Progenitor cell of endocrine pancreas (in vitro differentiated cells): ENCODE results near the gene SRF. TPM values are rescaled to one million over a fixed set of nuclear protein-coding genes. Genes with fewer than 3 reads are reported as not detected.
A peak's percentile ranks its signal among the peaks of the same experiment; 100 is the strongest.

ENCODE experiments used
- DNase-seq: peaks from one replicate; pipeline ENCODE4 v3.0.0; 2021; ENCODE audit warnings: low spot score; ENCODE audit not compliant: unreplicated experiment
- H3K27ac Mint-ChIP-seq: 2 replicates; pipeline ENCODE4 v1.8.0; 2021; ENCODE audit warnings: mild to moderate bottlenecking, moderate library complexity, mixed read lengths
- H3K27me3 Mint-ChIP-seq: 2 replicates; pipeline ENCODE4 v1.8.0; 2021; ENCODE audit warnings: mixed read lengths
- H3K36me3 Mint-ChIP-seq: 2 replicates; pipeline ENCODE4 v1.8.0; 2022; ENCODE audit warnings: mixed read lengths; ENCODE audit not compliant: insufficient read depth
- H3K4me1 Mint-ChIP-seq: 2 replicates; pipeline ENCODE4 v1.8.0; 2021; ENCODE audit warnings: low read depth, mixed read lengths
- H3K4me3 Mint-ChIP-seq: 2 replicates; pipeline ENCODE4 v1.8.0; 2021; ENCODE audit warnings: low read depth, mild to moderate bottlenecking, moderate library complexity, mixed read lengths
- H3K9me3 Mint-ChIP-seq: 2 replicates; pipeline ENCODE4 v1.8.0; 2021; ENCODE audit warnings: low read depth, mixed read lengths
- CTCF ChIP-seq: fragments of 200-600 bp; sonication (generic); IDR thresholded peaks from one replicate; pipeline ENCODE4 v1.5.0; 2021; ENCODE audit warnings: antibody characterized with exemption, mild to moderate bottlenecking; ENCODE audit not compliant: unreplicated experiment
- long read RNA-seq: library from polyadenylated mRNA; unstranded; transcript quantifications from one replicate; pipeline ENCODE4 v2.0.0, GENCODE V29; 2020
- total RNA-seq: library from RNA; stranded (reverse); gene quantifications from 2 replicates; pipeline ENCODE4 v1.2.1, GENCODE V29; 2021

The SRF gene
- total RNA-seq, result 29.1 and 30.3 TPM in 2 replicates
- long read RNA-seq, partial matches to known transcripts, result 0 of 1 reads
- long read RNA-seq, other reads (novel, unspliced or antisense), result 1 of 1 reads

GRCh38 chr6:43170931-43171706 is at the start of gene SRF:
Gene SRF (plus strand): TSS chr6:43171269. CDS start chr6:43171657, 388 bp downstream.
- H3K4me1 Mint-ChIP-seq, result peaks cover 31% of the 10 kb centered on the region
- DNase-seq, result peak; percentile 98
- peak; percentile 85 for TF ChIP-seq CTCF
- H3K9me3 Mint-ChIP-seq, result no peaks in the 10 kb centered on the region
- peak within 1 kb of the TSS; percentile 83 for H3K4me3 Mint-ChIP-seq
- peak within 1 kb of the TSS; percentile 99 for H3K27ac Mint-ChIP-seq
- H3K27me3 Mint-ChIP-seq, result no peaks in the 10 kb centered on the region
- peaks cover 2% of the 10 kb centered on the region for H3K36me3 Mint-ChIP-seq

DNA sequence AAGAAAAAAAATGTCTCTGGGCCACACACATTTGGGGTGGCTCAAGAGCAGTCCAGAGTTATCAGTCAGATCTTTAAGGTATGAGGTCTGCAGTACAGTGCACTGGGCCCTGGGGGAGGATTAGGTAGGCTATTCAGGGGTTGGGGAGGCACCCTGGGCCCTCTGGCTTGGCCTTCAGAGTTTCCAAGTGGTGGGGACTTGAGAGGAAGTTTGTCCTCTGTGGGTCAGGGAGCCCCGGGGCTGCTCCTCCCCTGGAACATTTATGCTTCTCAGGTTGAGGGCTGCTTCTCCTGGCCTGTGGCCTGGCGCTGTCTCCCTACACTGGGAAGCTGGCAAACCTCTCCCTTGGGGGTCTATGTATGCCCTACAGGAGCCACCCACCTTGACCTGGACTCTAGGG is 48.9 kb upstream of the SRF start:
- Mint-ChIP-seq H3K27ac (no peak overlapping the region), H3K4me3 (no peak overlapping the region), H3K9me3 (no peaks in the 10 kb centered on the region), H3K4me1 (peaks cover 4% of the 10 kb centered on the region), H3K27me3 (no peaks in the 10 kb centered on the region), H3K36me3 (peaks cover under 1% of the 10 kb centered on the region)
- DNase-seq, result no peak
- TF ChIP-seq CTCF, result no peak

GRCh38 chr6:43123461-43124314 is 47.4 kb upstream of the SRF start:
- no peaks in the 10 kb centered on the region for H3K9me3 Mint-ChIP-seq
- peaks cover 4% of the 10 kb centered on the region for H3K4me1 Mint-ChIP-seq
- DNase-seq, result no peak
- no peak for TF ChIP-seq CTCF
- H3K36me3 Mint-ChIP-seq, result no peaks in the 10 kb centered on the region
- no peak overlapping the region for H3K4me3 Mint-ChIP-seq
- peak overlapping the region; percentile 41 for H3K27ac Mint-ChIP-seq
- no peaks in the 10 kb centered on the region for H3K27me3 Mint-ChIP-seq

- H3K4me3 Mint-ChIP-seq, result no peak overlapping the region
- no peaks in the 10 kb centered on the region for H3K36me3 Mint-ChIP-seq
Measured at GRCh38 chr6:43124481-43124880, 46.6 kb upstream of the SRF start.

More at GRCh38 chr6:43124481-43124880, 46.6 kb upstream of the SRF start:
- Mint-ChIP-seq H3K4me1 (peaks cover 3% of the 10 kb centered on the region), H3K27ac (no peak overlapping the region), H3K27me3 (no peaks in the 10 kb centered on the region), H3K9me3 (no peaks in the 10 kb centered on the region)
- TF ChIP-seq CTCF, result no peak
- no peak for DNase-seq
